ENCODE results near the gene KIF26B. TPM values are rescaled to one million over a fixed set of nuclear protein-coding genes. Genes with fewer than 3 reads are reported as not detected.
"Not testable (repeated sequence)": the region's sequence is repeated elsewhere in the genome, so short reads cannot be mapped to it uniquely, and the experiment has no call there.

KIF26B gene
- polyA plus RNA-seq, 10 donors = 0.80 to 3.8 (median 1.5) TPM

DNA sequence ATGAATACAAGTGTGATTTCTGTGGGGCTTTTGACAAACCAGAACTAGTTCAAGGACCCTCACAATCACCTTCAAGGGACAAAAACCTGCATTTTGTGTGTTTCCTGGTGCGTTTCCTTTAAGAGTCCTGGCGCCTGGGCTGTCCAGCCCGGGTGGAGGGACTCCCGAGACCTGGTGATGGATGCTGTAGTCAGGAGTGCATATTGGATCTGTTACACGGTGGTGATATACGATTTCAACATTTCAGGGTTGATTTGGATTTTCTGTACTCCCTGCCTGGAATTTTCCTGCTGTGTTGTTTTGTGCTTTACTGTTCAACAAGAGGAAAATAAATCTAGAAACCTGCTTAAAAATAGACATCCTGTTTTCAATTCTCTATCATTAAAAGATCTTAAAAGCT, 162.0 kb downstream of the KIF26B start:
- DNase-seq = peak in 2 of 3 donors; percentile 58 to 61

DNA sequence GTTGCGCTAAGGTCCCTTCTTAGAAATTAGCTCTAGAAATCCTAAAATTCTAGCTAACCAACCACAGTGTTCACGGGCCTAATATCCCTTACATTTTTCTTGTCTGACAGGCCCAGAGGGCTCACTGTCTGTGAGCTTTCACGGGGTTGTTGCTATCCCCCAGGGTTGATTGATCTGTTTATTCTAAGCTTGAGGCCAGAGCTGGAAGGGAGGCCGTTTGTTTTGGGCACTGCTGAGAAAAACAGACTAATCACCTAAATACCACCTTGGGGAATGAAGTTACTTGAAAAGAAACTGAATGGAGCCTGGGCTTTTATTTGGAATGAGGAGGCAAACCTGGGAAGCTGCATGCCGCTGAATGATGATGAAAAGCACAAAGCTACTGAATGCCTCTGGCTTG, 162.4 kb downstream of the KIF26B start:
- DNase-seq = no peak

DNA sequence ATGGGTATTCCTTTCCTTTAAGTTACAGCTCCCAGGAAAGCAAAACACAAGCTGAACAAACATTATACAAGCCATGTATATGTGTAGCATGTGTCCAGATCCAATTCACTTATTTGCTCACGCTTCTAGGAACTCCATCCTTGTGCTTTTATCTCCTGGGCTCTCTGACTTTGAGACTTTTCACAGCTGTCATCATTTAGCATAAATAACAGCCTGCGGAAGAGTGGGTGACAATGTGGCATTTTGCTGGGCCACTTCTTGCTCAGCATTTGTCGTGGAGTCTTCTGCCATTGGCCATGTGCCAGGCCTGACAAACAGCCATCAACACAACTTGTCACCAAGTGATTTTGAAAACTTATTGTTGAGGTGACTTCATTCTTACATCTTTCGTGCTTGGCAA, 164.3 kb downstream of the KIF26B start:
- DNase-seq = no peak

DNA sequence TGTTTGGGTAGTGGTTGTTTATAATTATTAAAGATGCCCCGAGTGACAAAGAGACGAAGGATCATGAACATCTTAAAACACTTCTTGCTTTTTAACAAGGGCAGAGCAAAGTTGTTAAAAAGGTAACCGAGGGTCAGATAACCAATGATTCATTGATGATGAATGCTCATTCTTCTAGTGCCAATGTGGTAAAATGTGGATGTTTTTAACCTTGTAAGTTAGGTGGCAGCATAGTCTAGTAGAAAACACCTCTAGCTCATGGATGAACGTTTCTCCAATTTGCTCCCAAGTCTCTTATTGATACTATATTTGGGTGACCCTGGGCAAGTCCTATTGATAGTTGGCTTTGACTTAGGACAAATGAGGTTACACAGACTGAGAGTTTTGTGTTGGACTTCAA, 167.9 kb downstream of the KIF26B start:
- no peak for DNase-seq

DNA sequence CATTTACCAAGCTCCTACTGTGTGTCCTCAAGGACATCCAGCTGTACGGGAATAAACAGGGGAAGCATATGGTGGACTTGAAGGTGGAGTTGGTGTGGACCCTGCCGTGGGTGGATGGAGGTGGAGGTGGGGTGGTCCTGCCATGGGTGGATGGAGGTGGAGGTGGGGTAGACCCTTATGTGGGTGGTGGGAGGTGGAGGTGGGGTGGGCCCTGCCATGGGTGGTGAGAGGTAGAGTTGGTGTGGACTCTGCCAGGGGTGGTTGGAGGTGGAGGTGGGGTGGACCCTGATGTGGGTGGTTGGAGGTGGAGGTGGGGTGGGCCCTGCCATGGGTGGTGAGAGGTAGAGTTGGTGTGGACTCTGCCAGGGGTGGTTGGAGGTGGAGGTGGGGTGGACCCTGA, 169.0 kb downstream of the KIF26B start:
- not testable (repeated sequence) for DNase-seq

DNA sequence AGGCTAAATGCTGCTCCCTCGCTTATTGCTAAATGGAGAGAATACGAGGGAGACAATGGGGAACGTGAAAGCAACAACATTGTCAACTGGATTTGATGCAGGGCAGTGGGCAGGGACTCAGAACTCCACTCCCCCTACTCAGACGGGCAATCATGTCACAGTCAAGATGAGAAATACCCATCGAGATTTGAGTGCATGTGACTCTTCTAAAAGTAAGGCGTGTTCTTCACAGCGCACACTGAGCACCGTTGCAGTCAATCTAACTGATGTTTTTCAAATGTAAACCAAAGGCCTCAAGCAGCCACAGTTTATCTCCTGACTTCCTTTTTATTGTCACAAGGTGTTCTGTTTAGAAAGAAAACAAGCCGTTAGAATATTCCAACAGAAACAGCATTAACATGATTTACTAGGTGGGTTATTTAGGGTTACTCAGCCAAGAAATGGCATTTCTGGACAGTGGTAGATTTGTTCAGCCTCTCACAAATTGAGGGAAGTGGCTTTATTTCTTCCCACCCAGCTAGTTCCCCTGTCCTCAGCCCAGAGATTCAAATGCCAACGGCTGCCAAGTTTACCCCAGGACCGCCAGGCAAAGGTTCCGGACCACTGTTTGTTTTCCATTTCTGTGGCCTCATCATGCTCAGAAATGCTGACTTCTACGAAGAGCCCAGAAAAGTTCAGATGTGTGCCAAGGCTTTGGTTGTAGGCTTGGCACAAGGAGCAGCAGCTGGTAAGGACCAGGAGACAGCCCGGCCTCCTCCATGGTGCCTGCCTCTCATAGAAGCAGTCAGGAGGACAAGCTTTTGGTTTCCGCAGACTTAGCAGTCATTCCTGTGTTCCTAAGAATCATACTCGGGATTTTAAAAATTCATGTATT, 171.4 kb downstream of the KIF26B start:
- no peak for DNase-seq

DNA sequence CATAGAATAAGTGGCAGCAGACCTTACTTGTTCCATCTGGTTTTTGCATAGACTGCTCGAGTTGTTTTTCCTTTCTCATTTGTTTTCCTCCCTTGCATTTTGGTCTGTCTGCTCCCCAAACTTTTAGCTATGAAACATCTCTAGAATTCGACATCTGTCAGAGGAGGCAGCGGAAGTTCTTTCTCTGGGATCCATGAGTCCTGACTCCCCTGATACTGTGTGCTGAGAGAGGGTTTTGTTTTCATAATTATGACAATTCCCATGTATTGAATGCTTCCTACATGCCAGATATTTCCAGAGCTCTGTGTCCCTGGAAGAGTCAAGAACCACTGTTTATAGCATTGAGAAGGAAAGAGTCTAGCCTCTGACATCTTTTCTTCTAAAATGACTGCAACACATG, 172.6 kb downstream of the KIF26B start:
- DNase-seq = no peak

DNA sequence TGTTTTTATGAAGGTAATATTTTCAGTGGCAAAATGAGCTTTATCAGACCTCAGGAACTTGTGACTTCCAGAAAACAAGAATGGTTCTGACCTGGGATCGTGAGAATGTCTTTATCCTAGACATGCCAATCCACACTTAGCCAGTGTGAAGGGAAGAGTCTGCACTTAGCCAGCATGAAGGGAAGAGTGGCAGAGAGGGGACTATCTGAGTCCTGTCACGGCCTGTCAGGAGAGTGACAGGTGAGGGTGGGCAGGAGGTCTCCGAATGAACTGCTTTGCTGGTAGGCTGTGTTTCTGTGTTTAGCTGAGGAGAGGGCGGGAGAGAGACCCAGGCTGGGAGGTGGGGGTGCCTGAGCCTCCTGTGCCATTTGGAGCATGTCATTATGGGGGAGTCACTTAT, 173.1 kb downstream of the KIF26B start:
- DNase-seq = no peak

DNA sequence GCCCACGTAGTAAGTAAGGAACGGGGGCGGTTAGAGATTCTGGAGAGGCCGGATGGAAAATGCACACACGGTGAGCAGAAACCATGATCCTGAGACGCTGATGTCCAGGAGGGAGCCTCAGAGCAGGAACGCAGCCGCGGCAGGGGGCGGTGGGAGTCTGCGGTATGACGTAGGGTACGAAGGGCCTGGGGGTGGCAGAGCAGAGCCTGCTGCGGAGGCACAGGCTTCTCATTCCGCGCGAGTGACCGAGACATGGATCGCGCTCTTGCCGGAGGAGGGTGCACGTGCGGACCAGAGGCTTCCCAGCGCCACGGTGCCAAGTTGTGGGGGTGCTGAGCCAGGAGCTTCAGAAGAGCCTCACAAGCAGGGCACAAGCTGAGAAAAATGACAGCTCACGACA, 176.2 kb downstream of the KIF26B start:
- DNase-seq = no peak

DNA sequence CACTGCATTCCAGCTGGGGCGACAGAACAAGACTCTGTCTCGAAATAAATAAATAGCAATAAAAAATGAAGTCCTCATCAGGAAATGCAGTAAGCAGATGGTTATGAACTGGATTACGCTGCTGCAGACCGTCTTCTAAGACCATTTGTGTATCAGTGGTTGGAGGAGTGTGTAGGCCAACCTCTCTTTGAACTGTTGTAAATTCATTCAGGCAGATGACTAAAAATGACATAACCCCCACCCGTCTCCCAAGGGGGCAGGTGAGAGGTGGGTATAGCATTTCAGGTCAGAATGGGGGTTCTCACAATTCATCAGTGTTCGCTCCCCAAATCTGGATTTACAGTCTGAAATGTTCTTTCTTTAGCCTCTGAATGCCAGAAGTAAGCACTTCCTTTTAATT, 177.3 kb downstream of the KIF26B start:
- no peak for DNase-seq

DNA sequence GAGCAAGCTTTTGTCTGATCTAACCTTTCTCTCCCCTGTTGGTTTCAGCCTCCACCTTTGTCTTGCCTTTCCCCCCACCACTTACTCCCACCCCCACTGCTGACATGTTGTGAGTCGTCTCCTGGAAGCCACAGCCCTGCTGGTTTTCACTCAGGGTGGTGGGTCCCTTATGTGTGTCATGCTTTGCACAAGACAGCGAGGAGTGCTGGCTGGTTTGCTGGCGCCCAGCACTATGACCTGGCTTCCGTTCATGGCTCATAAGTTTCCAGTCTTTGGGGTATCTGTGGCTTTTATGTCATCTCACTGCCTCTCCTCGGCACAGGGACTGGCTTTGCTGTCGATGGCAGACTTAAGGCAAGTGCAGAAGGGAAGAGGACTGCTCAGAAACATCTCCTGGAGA, 177.7 kb downstream of the KIF26B start:
- DNase-seq = peak in 1 of 3 donors; percentile 4

DNA sequence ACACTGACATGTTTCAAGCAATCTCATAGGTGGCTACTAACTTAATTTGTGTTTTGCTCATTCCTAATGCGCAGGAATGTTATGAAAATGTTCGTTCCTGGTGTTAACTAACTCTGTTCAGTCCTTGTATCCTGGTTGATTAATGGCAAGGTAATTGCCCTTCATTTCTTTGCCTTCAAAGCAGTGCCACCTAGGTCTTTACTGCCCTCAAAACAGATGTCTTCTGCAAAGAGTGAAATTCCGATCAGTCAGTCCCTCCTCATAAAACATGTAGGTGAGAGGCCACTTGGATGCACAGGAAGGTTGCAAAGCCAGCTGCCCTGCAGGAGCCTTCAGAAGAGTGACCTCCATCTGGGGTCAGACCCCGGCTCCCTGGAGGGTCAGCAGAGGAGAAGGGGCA, 179.4 kb downstream of the KIF26B start:
- no peak for DNase-seq

DNA sequence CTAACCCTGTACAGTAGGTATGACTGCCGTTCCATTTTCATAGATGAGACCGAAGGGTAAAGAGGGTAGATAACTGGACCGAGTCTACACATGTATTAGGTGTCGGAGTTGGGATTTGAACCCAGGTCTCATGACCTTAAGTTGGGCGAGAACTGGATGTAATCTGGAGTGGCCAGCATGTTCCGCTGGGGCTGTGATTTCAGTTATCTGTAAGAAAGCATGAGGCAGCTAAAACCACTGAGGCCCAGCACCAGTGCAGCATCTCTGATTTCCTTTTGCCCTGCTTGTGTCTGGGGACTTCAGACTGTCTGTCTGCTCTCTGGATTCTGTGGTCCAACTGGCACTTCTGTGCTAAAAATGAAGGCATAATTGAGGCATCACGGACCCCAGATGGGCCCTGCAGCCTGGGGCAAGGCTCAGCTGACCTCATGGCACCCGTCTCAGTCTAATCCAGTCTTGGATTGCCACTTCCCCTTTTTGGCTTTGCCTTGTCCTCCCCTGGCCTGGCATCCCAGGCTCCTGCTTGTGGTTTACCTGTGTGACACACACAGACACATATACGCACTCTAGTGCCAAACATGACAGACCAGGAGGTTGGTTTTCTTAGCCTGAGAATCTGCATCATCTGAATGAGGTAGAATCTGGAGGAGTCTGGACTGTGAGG, 180.2 kb downstream of the KIF26B start:
- DNase-seq = no peak

DNA sequence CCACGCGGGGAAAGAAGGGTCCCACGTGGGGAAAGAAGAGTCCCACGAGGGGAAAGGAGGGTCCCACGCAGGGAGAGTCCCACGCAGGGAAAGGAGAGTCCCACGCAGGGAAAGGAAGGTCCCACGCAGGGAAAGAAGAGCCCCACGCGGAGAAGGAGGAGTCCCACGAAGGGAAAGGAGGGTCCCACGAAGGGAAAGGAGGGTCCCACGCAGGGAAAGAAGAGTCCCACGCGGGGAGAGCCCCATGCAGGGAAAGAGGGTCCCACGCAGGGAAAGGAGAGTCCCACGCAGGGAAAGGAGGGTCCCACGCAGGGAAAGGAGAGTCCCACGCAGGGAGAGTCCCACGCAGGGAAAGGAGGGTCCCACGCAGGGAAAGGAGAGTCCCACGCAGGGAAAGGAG, 180.9 kb downstream of the KIF26B start:
- not testable (repeated sequence) for DNase-seq

DNA sequence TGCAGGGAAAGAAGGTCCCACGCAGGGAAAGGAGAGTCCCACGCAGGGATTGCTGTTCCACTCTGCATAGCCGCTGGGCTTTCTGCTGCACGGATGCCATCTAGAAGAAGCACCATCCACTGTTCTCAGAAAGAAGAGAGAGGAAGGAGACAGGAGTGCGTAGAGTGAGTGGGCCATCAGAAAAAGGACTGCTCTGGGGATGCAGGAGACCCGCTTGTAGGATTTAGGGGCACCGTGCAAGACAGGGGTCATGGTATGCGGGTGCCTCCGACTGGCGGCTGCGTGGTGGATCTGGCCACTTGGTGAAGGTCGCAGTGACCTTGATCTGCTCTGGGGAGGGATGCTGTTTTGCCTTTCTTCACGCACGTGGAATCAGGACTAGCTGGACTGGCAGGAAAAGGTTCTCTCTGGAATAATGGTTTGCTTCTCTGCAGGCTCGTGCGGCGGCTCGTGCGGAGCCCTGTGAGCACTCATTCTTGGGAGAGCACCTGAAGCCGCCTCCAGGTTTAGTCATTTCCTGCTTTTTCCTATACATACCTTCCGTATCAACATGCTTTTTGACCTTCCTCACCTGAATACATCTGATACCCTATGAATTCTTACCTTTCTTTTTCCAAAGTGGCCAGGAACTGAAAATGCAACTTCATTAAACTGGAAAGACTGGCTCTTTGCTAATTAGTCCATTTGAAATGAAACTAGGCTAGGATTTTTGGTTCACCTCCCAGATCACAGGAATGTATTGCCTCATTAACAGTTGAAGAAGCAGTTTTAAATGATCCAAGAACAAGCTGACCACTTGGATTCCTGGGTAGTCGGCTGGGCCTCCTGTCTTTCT, 181.6 kb downstream of the KIF26B start:
- DNase-seq = no peak

DNA sequence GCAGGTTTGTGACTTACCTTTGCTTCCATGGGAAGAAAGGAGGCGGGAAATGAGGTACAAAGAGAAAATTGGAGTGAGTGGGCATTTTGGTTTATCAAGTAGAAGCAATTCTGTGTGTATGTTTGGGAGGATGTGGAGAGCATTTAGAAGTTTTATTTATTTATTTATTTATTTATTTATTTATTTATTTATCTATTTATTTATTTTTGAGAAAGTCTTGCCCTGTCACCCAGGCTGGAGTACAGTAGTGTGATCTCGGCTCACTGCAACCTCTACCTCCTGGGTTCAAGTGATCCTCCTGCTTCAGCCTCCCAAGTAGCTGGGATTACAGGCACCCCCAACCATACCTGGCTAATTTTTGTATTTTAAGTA, 182.2 kb downstream of the KIF26B start:
- not testable (repeated sequence) for DNase-seq

DNA sequence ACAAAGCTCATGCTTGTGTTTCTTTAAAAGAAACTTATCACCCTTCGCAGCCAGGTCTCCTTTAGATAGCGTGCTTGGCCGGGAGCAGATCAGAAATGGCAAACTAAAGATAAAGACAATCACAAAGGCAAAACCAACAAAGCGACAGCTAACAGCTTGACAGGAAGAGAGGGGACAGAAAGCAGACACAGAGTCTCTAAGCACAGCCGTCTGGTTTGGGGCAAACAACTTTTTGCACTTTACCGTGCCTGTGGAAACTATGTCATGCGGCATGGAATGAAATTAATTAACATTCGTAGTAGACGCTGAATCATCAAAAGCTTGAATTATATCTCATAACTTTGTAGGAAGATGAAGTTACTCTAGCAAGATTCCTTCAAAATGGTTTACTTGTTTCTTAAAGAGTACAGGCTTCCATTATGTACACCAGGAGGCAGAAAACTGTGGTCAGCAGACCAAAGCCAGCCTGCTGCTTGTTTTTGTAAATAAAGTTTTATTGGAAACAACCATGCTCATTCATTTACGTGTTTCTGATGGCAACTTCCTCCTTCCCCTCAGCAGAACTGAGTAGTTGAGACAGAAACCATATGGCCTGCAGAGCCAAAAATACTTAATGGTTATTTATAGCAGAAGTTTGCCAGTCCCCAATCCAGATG, 183.2 kb downstream of the KIF26B start:
- no peak for DNase-seq

DNA sequence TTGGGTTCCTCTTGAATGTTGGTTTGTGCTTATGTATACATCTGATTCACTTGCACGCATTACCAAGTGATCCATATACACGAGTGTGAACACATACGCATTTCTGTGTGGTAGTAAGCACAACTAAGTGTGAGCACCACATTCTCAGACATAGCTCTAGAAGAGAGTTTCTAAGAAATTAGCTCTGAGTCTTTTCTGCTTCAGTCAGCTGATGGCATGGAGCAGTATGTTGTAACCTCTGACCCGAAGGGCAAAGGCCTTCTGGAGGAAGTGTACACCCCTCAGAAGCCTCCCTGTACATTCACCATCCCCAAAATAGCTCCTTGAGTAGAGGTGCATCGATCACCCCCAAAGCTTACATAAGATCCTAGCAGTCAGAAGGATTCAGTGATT, 183.7 kb downstream of the KIF26B start:
- no peak for DNase-seq

DNA sequence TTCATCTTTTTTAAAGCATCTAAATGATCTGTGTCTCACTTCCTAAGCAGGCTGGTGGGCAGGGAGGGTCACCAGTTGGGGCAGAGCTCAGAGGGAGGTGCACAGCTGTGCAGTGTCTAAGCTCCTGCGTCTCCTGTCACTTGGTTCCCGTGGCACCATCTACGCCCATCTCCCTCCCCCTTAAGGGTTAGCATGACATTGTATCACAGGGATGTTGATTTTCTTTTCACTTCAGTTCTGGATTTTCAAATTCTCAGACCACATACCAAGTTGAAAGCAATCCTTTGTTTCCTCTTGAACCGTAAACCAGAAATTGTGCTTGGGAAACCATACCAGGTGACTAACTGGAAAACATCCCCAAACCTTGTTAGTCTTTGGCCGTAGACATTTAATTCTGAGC, 187.0 kb downstream of the KIF26B start:
- DNase-seq = no peak

DNA sequence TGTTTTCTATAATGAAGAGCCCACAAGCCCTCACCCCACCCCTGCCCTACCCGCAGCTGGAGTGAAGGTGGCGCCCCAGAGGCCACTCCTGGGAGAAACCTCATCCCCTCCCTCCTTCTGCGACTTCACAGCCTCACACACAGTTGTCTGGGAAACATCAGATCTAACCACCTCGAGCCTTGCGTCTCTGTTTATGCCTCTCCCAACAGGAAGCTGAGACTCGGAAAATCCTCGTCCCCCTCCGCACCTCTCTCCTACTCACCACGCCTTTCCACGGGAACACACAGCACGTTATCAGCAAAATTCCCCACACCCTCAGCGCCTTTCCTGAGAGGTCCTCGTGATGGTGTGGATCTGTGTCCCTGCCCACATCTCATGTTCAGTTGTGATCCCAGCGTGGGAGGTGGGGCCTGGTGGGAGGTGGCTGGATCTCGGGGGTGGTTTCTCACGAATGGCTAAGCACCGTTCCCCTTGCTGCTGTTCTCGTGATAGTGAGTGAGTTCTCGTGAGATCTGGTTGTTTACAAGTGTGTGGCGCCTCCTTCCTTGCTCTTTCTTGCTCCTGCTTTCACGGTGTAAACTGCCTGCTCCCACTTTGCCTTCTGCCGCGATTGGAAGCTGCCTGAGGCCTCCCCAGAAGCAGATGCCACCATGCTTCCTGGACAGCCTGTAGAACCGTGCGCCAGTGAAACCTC, 190.6 kb downstream of the KIF26B start:
- no peak for DNase-seq

DNA sequence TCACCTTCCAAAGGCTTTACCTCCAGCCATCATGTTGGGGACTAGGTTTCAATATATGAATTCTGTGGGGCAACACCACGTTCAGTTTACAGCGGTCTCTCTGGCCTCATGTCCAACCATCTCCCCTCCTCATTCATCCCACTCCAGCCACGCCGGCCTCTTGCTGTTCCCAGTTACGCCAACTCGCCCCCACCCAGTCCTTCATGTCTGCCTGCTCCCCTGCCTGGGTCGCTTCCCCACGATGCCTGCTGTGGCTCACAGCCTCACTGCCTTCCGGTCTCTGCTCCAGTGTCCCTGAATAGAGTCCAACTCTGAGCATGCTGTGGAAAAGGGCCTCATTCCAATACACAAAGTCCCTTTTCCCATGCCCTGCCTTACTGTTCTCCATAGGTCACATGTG, 193.8 kb downstream of the KIF26B start:
- no peak for DNase-seq

Data from muscle of back (tissue), 11 donors.